ENCODE data around the gene PDLIM4.
A peak's percentile ranks its signal among the peaks of the same experiment; 100 is the strongest.

Gene PDLIM4

GRCh38 chr5:132210944-132211343 lies 46.6 kb upstream of the PDLIM4 start:
- TF ChIP-seq FOXP2 (optimal IDR thresholded peaks at IDR 0.05; ENCODE audit: borderline replicate concordance, extremely low read depth, extremely low read length, insufficient read depth) (no peak), SIN3A (IDR thresholded peaks at IDR 0.05; ENCODE audit: borderline replicate concordance, insufficient read depth, low read length) (no peak), REST (IDR thresholded peaks at IDR 0.05; ENCODE audit: insufficient read depth in 1 of 2, low read depth in 2 of 2, low read length in 2 of 2) (no peak)

GRCh38 chr5:132211787-132212186 lies 45.7 kb upstream of the PDLIM4 start:
- TF ChIP-seq TAF1 (IDR thresholded peaks at IDR 0.05; ENCODE audit: borderline replicate concordance, insufficient read depth, low read length) (no peak), SIN3A (IDR thresholded peaks at IDR 0.05; ENCODE audit: borderline replicate concordance, insufficient read depth, low read length) (no peak), REST (IDR thresholded peaks at IDR 0.05; ENCODE audit: insufficient read depth in 1 of 2, low read depth in 2 of 2, low read length in 2 of 2) (no peak), POLR2AphosphoS5 (IDR thresholded peaks at IDR 0.05; ENCODE audit: low read depth, low read length) (no peak), FOXP2 (optimal IDR thresholded peaks at IDR 0.05; ENCODE audit: borderline replicate concordance, extremely low read depth, extremely low read length, insufficient read depth) (no peak)

GRCh38 chr5:132213666-132214065 lies 43.8 kb upstream of the PDLIM4 start:
- no peak for TF ChIP-seq REST (IDR thresholded peaks at IDR 0.05; ENCODE audit: insufficient read depth in 1 of 2, low read depth in 2 of 2, low read length in 2 of 2)
- no peak for TF ChIP-seq SIN3A (IDR thresholded peaks at IDR 0.05; ENCODE audit: borderline replicate concordance, insufficient read depth, low read length)
- no peak for TF ChIP-seq POLR2AphosphoS5 (IDR thresholded peaks at IDR 0.05; ENCODE audit: low read depth, low read length)
- TF ChIP-seq FOXP2 (optimal IDR thresholded peaks at IDR 0.05; ENCODE audit: borderline replicate concordance, extremely low read depth, extremely low read length, insufficient read depth), result no peak
- no peak for TF ChIP-seq TAF1 (IDR thresholded peaks at IDR 0.05; ENCODE audit: borderline replicate concordance, insufficient read depth, low read length)

GRCh38 chr5:132214491-132214890 lies 43.0 kb upstream of the PDLIM4 start:
- no peak for TF ChIP-seq POLR2AphosphoS5 (IDR thresholded peaks at IDR 0.05; ENCODE audit: low read depth, low read length)
- no peak for TF ChIP-seq REST (IDR thresholded peaks at IDR 0.05; ENCODE audit: insufficient read depth in 1 of 2, low read depth in 2 of 2, low read length in 2 of 2)
- no peak for TF ChIP-seq SIN3A (IDR thresholded peaks at IDR 0.05; ENCODE audit: borderline replicate concordance, insufficient read depth, low read length)
- TF ChIP-seq TAF1 (IDR thresholded peaks at IDR 0.05; ENCODE audit: borderline replicate concordance, insufficient read depth, low read length), result no peak
- no peak for TF ChIP-seq FOXP2 (optimal IDR thresholded peaks at IDR 0.05; ENCODE audit: borderline replicate concordance, extremely low read depth, extremely low read length, insufficient read depth)

GRCh38 chr5:132215329-132215728 lies 42.2 kb upstream of the PDLIM4 start:
- no peak for TF ChIP-seq TAF1 (IDR thresholded peaks at IDR 0.05; ENCODE audit: borderline replicate concordance, insufficient read depth, low read length)
- TF ChIP-seq FOXP2 (optimal IDR thresholded peaks at IDR 0.05; ENCODE audit: borderline replicate concordance, extremely low read depth, extremely low read length, insufficient read depth), result peak; percentile 44
